ENCODE results near the gene INPP5D. TPM values are rescaled to one million over a fixed set of nuclear protein-coding genes. Genes with fewer than 3 reads are reported as not detected.
A peak's percentile ranks its signal among the peaks of the same experiment; 100 is the strongest.

The INPP5D gene
- total RNA-seq, 4 donors from 2014 or later, result 7.8 to 40.4 (median 26.1) TPM

DNA sequence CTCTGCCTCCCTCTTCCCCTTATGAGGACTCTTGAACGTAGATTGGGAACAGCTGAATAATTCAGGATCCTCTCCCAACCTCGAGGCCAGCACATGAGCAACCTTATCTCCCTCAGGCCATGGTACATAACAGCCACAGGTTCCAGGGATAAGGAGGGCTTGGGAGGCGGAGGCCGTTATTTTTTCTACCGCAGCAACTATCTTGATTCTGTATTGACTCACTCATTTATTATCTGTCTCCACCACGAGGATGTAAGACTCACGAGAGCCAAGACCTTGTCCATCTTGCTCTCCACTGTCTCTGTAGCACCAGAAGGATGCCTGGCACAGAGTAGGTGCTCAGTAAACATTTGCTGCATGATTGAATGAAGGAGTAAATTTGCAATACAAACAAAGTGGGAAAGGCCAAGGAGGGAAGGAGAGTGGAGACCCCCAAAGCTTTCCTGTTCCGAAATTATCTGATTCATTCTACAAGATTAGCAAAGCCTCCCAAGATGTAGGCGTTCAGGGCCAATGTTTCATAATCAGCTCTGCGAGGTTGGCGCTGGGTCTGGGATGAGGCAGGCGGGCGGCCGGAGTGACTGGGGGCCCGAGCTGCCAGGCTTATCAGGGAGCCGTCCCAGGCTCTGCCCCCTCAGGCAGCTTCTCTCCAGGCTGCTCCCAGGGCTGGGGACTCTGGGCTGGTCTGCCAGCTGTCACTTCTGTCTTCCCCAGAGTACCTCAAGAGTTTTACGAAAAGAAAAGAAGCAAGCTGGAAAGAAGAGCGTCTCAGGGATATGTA is 31.6 kb downstream of the INPP5D start:
- Histone ChIP-seq H3K36me3 (no peaks in the 10 kb centered on the region), H3K4me3 (no peak overlapping the region), H3K9me3 (no peaks in the 10 kb centered on the region), H3K27me3 (no peaks in the 10 kb centered on the region), H3K27ac (no peak overlapping the region), H3K4me1 (peaks cover 0 to 7% (median under 1%) of the 10 kb centered on the region in 4 donors)
- intact Hi-C loops (cut with DNase I; ENCODE audit: low total_unique reads), result no loop called here
- 81 to 86% methylated on average over 6 to 18 of the region's 18 CpGs for WGBS, 2 donors (ENCODE audit: low coverage in 1 of 2)
- in situ Hi-C loops (cut with MboI; ENCODE audit: low pct_ligation_motif_present in 1 of 4, low pct_unique_long_range_greater_than_20kb in 1 of 4, low sequenced_read_pairs in 3 of 4), result no loop called here
- no peak for TF ChIP-seq EP300 (IDR thresholded peaks at IDR 0.05; ENCODE audit: low read depth)
- TF ChIP-seq POLR2A (IDR thresholded peaks at IDR 0.05), result no peak
- no peak for TF ChIP-seq POLR2AphosphoS5 (IDR thresholded peaks at IDR 0.05)
- no peak for TF ChIP-seq CTCF (IDR thresholded peaks at IDR 0.05)
- DNase-seq, result no peak

DNA sequence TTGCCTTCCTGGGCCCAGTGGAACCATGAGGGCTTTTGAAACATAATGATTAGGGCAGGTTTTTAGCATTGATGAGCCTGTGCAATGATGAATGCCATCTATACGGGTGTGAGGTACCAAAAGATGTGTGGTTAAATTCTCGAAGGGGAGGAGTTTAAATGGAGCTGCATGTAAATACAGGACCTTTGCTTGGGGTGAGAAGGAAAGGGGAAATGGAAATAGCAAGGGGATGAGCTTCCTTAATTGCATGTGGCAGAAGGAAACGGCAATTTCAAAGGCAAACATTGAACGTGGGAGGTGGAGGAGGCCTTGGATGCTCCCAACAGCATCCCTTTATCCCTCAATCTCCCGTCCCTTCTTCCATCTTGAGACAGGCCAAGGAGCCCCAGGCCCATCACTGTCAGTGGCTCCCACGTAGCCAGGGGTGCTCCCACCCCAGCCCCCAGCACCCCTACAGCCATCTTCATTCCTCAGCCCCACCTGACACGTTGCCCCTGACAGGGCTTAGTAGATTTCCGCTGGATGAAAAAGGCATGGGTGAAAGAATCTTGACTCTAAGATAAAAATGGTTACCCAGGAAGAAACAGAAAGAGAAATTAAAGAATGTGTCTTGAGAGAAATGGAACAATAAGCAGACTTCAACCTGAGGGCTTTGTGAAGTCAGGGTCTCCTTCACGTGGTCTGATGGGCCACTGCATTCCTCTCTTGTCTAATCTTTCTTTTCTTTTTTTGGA is 32.5 kb downstream of the INPP5D start:
- Histone ChIP-seq H3K27me3 (no peaks in the 10 kb centered on the region), H3K36me3 (no peaks in the 10 kb centered on the region), H3K4me1 (no peaks in the 10 kb centered on the region), H3K9me3 (no peaks in the 10 kb centered on the region), H3K27ac (peak overlapping the region; percentile 15 to 40 (median 36)), H3K4me3 (no peak overlapping the region)
- intact Hi-C loops (cut with DNase I; ENCODE audit: low total_unique reads), result no loop called here
- in situ Hi-C loops (cut with MboI; ENCODE audit: low pct_ligation_motif_present in 1 of 4, low pct_unique_long_range_greater_than_20kb in 1 of 4, low sequenced_read_pairs in 3 of 4), result no loop called here
- DNase-seq, result no peak
- WGBS, 2 donors (ENCODE audit: low coverage in 1 of 2), result 61% methylated on average over 3 to 9 of the region's 9 CpGs
- no peak for TF ChIP-seq POLR2A (IDR thresholded peaks at IDR 0.05)
- no peak for TF ChIP-seq EP300 (IDR thresholded peaks at IDR 0.05; ENCODE audit: low read depth)
- no peak for TF ChIP-seq CTCF (IDR thresholded peaks at IDR 0.05)
- TF ChIP-seq POLR2AphosphoS5 (IDR thresholded peaks at IDR 0.05), result no peak

- Histone ChIP-seq H3K27ac (peak overlapping the region in 3 of 4 donors; percentile 15 to 40 (median 30)), H3K36me3 (no peaks in the 10 kb centered on the region), H3K9me3 (no peaks in the 10 kb centered on the region), H3K4me3 (no peak overlapping the region), H3K27me3 (no peaks in the 10 kb centered on the region), H3K4me1 (no peaks in the 10 kb centered on the region)
- in situ Hi-C loops (cut with MboI; ENCODE audit: low pct_ligation_motif_present in 1 of 4, low pct_unique_long_range_greater_than_20kb in 1 of 4, low sequenced_read_pairs in 3 of 4), result no loop called here
- no peak for DNase-seq
- WGBS, 2 donors (ENCODE audit: low coverage in 1 of 2), result 73 to 78% methylated on average over 1 of the region's 1 CpG
- intact Hi-C loops (cut with DNase I; ENCODE audit: low total_unique reads), result no loop called here
- TF ChIP-seq POLR2AphosphoS5 (IDR thresholded peaks at IDR 0.05) (no peak), POLR2A (IDR thresholded peaks at IDR 0.05) (no peak), EP300 (IDR thresholded peaks at IDR 0.05; ENCODE audit: low read depth) (no peak)
Measured at GRCh38 chr2:233093166-233093448, 33.0 kb downstream of the INPP5D start.

- no peak for DNase-seq
- WGBS, 2 donors (ENCODE audit: low coverage in 1 of 2), result 17 to 81% methylated on average over 1 to 4 of the region's 4 CpGs
- H3K4me1 ChIP-seq, result no peaks in the 10 kb centered on the region
- TF ChIP-seq EP300 (IDR thresholded peaks at IDR 0.05; ENCODE audit: low read depth), result no peak
- no peak for TF ChIP-seq POLR2A (IDR thresholded peaks at IDR 0.05)
- TF ChIP-seq POLR2AphosphoS5 (IDR thresholded peaks at IDR 0.05), result no peak
- TF ChIP-seq CTCF (IDR thresholded peaks at IDR 0.05), result no peak
- no peak overlapping the region for H3K4me3 ChIP-seq
- no peak overlapping the region for H3K27ac ChIP-seq
- intact Hi-C loops (cut with DNase I; ENCODE audit: low total_unique reads) (no loop called here), in situ Hi-C loops (cut with MboI; ENCODE audit: low pct_ligation_motif_present in 1 of 4, low pct_unique_long_range_greater_than_20kb in 1 of 4, low sequenced_read_pairs in 3 of 4) (no loop called here)
- H3K9me3 ChIP-seq, result no peaks in the 10 kb centered on the region
- H3K36me3 ChIP-seq, result no peaks in the 10 kb centered on the region
- no peaks in the 10 kb centered on the region for H3K27me3 ChIP-seq
Measured at GRCh38 chr2:233093721-233094120, 33.6 kb downstream of the INPP5D start.

All from transverse colon (tissue), 4 donors.